Ascending aorta (tissue), 2 donors: ENCODE results near the gene CEP85. TPM values are rescaled to one million over a fixed set of nuclear protein-coding genes. Genes with fewer than 3 reads are reported as not detected.

Experiments
- DNase-seq, 2 donors: peaks; one replicate each; pipeline ENCODE4 v3.0.0-alpha.2; 2019; ENCODE audit warnings: low spot score in 2 of 2
- H3K27ac ChIP-seq, 2 donors: fragments of 200-600 bp; sonication (generic); one replicate each; pipeline ENCODE4 v1.5.1; 2016 to 2017; ENCODE audit warnings: mild to moderate bottlenecking in 1 of 2
- H3K27me3 ChIP-seq: fragments of 200-600 bp; sonication (generic); one replicate; pipeline ENCODE4 v1.5.1; 2017
- H3K36me3 ChIP-seq, 2 donors: fragments of 200-600 bp; sonication (generic); one replicate each; pipeline ENCODE4 v1.5.1; 2016
- H3K4me1 ChIP-seq, 2 donors: fragments of 200-600 bp; sonication (generic); one replicate each; pipeline ENCODE4 v1.5.1; 2016 to 2017; ENCODE audit warnings: mild to moderate bottlenecking in 1 of 2
- H3K4me3 ChIP-seq, 2 donors: fragments of 200-600 bp; sonication (generic); one replicate each; pipeline ENCODE4 v1.5.1; 2016 to 2017; ENCODE audit warnings: mild to moderate bottlenecking in 1 of 2
- H3K9me3 ChIP-seq, 2 donors: fragments of 200-600 bp; sonication (generic); one replicate each; pipeline ENCODE4 v1.5.1; 2016
- CTCF ChIP-seq, 3 experiments: fragments of 200-600 bp in 2 of 3; fragments of 450-650 bp in 1 of 3; sonication (generic) in 2 of 3; IDR thresholded peaks; one replicate each; pipeline ENCODE4 v1.5.1; 2016 to 2019; ENCODE audit warnings: antibody characterized with exemption in 3 of 3, mild to moderate bottlenecking in 1 of 3, moderate library complexity in 1 of 3
- intact Hi-C: fragments of 100-400 bp; cut with DNase I; formaldehyde crosslinking; loops from one replicate; pipeline ENCODE4 v1.15.1; 2023
- total RNA-seq: library from RNA; depleted of rRNA; stranded (reverse); fragments of >200 nt; gene quantifications from one replicate; pipeline ENCODE4 v1.1.0, GENCODE V29; 2016

The CEP85 gene
- total RNA-seq, 1 donor from 2014 or later, result 5.0 TPM

- no peak for TF ChIP-seq CTCF (IDR thresholded peaks at IDR 0.05)
- H3K27ac ChIP-seq, result no peak overlapping the region
- intact Hi-C loops, result no loop called here
- H3K27me3 ChIP-seq, result no peaks in the 10 kb centered on the region
- no peak for DNase-seq
- no peaks in the 10 kb centered on the region for H3K36me3 ChIP-seq
- no peak overlapping the region for H3K4me3 ChIP-seq
- no peaks in the 10 kb centered on the region for H3K9me3 ChIP-seq
- no peaks in the 10 kb centered on the region for H3K4me1 ChIP-seq
Measured at GRCh38 chr1:26327956-26328362, 94.0 kb downstream of the CEP85 start.

Other genes with a start within 250 kb of the CEP85 start
- gene PAFAH2, start 236.1 kb upstream of the CEP85 start, total RNA-seq, result 1.3 TPM
- 0.85 TPM for gene EXTL1, start 212.4 kb upstream of the CEP85 start, total RNA-seq
- gene SLC30A2, start 188.1 kb upstream of the CEP85 start, total RNA-seq, result not detected
- gene TRIM63, start 166.6 kb upstream of the CEP85 start, total RNA-seq, result not detected
- gene PDIK1L, start 122.4 kb upstream of the CEP85 start, total RNA-seq, result 4.0 TPM
- gene FAM110D, start 75.1 kb upstream of the CEP85 start, total RNA-seq, result 60.0 TPM
- not detected for gene C1orf232, start 65.2 kb upstream of the CEP85 start, total RNA-seq
- gene ZNF593, start 64.3 kb upstream of the CEP85 start, total RNA-seq, result 90.0 TPM
- gene ZNF593OS, start 62.4 kb upstream of the CEP85 start, total RNA-seq, result not detected
- not detected for gene CNKSR1, start 56.7 kb upstream of the CEP85 start, total RNA-seq
- gene CATSPER4, start 43.6 kb upstream of the CEP85 start, total RNA-seq, result not detected
- gene SH3BGRL3, start 45.9 kb downstream of the CEP85 start, total RNA-seq, result 228 TPM
- 14.5 TPM for gene UBXN11, start 72.4 kb downstream of the CEP85 start, total RNA-seq
- gene CD52, start 83.8 kb downstream of the CEP85 start, total RNA-seq, result not detected
- not detected for gene CRYBG2, start 119.9 kb downstream of the CEP85 start, total RNA-seq
- not detected for gene ZNF683, start 138.6 kb downstream of the CEP85 start, total RNA-seq
- not detected for gene LIN28A, start 176.6 kb downstream of the CEP85 start, total RNA-seq
- gene DHDDS, start 198.1 kb downstream of the CEP85 start, total RNA-seq, result 54.2 TPM
- gene HMGN2, start 238.2 kb downstream of the CEP85 start, total RNA-seq, result 97.7 TPM